Urothelium cell line (cell line): ENCODE data around the gene MAP3K12.
"Not testable (repeated sequence)": the region's sequence is repeated elsewhere in the genome, so short reads cannot be mapped to it uniquely, and the experiment has no call there.

Source experiments
- DNase-seq: peaks from one replicate; pipeline ENCODE4 v3.0.0; 2011; ENCODE audit warnings: low spot score, mixed read lengths
- FAIRE-seq: peaks from 2 replicates; lab custom pipeline; 2011; peaks lifted over from hg19 to GRCh38; lab: Jason Lieb, UNC

The MAP3K12 gene

GRCh38 chr12:53472056-53472582 is 27.1 kb downstream of the MAP3K12 start:
- FAIRE-seq (no peak), DNase-seq (no peak)

DNA sequence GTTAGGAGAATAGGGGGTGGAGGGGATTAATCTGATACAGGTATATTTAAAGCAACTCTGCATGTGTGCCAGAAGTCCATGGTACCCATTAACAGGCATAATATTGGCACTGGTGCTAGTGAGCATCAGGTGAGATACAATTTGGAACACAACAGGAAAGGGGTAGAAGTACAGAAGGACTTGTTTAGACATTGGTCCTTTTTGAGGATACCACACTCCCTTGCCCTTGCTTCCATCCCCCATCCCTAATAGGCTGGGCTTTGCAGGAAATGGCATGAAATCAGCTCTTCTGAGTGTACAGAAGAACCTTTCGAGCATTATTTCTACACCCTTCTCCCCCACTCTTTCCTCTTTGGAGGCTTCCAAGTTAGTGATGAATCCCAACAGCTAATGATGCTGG is 31.0 kb downstream of the MAP3K12 start:
- DNase-seq (no peak), FAIRE-seq (no peak)

DNA sequence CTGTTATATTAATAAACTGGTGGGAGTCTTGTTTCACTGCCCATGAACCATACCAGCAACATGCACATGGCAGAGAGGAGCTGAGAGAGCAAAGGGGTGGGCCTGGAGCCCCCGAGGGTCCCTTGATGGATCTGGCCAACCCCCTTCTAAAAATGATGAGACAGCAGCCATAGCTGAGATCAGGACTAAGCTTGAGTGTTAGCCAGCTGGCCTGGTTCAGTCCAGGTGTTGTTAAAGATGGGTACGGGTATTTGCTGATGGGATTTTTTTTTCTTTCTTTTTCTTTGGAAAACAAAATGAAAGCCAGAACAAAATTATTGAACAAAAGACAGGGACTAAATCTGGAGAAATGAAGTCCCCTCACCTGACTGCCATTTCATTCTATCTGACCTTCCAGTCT is 31.4 kb downstream of the MAP3K12 start:
- no peak for DNase-seq
- FAIRE-seq: no peak

GRCh38 chr12:53467082-53467481 is 32.2 kb downstream of the MAP3K12 start:
- DNase-seq (no peak), FAIRE-seq (no peak)

- no peak for DNase-seq
- no peak for FAIRE-seq
These were observed 32.6 kb downstream of the MAP3K12 start for GRCh38 chr12:53466640-53467039.

DNA sequence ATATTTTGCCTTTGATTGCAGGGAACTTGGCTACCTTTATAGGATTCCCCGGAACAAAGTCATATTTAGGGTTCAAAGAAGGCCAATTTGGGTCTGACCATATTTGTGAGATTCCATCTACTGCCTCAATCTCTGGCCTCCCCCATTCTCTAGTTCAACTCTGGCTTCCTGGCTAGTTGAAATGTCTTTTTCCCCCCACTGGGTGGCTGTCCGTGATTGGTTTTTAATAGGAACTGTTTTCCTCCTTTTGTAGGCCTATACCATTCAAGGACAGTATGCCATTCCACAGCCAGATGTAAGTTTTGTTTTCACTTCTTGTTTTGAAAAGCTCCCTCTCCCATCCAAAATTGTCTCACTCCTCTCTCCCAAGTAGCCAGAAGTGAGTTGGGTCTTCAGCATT is 33.6 kb downstream of the MAP3K12 start:
- no peak for DNase-seq

GRCh38 chr12:53464685-53465418 is 34.4 kb downstream of the MAP3K12 start:
- FAIRE-seq (no peak), DNase-seq (no peak)

More for the DNA sequence above, 33.6 kb downstream of the MAP3K12 start:
- no peak for FAIRE-seq

DNA sequence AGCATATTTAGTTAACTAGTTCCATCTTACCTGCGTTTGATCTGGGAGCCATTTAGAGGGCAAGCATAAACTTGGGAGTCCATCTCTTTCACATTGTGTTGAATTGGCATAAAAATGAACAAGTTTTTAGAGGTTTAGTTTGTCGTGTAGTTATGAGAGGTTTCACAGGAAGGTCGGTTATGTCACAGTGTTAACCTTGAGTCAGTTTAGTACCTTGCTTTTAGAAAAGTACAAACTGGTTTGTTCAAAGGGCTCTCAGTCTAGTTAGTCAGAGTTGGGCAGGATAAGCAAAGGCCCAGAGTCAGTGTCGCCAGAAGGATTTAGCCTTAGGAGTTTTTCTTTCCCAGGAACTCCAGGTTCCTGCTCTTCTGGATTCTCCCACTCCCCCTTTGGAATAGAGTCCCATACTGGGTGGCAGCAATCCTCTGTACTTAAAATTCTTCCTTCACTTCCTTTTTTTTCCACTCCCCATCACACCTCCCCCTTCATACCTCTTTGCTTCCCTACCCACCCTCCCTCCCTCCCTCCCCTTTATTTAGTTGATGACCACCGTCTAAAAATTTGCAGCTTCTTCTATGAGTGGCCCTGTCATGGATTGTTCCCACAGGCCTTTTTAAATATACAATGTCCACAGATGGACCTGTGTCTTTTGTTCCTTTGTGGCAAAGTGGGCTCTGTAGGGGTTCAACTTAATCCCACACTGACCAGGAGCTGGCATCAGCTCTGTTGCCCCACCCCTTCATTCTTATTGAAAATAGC is 35.3 kb downstream of the MAP3K12 start:
- no peak for FAIRE-seq
- no peak for DNase-seq

DNA sequence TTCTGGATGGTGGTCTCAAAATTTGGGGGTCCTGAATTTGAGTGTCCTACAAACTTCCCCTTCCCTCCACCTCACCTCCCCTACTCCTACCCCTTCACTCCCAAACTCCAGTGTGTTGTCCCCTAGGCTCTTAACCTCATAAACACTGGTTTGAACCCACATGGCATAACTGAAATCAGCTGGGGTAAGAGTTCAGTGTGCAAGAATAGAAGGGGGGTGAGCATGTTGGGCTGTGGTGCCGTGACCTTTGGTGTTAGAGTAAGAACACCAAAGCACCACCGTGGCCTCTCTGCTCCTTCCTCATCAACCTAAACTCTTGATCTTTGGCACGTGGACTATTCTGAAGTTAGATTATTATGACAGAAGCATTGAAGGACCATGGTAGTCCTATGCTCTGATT is 36.3 kb downstream of the MAP3K12 start:
- FAIRE-seq (no peak), DNase-seq (no peak)

DNA sequence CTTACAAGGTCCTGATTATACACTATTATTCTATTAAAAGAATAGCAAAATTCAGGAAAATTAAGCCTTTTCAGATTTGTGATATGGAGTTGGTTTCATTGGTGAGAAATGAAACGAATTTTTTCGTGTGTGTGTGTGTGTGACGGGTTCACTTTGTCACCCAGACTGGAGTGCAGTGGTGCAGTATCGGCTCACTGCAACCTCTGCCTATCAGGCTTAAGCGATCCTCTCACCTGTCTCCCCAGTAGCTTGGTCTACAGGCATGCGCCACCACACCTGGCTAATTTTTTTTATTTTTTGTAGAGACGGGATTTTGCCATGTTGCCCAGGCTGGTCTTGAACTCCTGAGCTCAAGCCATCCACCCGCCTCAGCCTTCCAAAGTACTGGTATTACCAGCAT is 37.7 kb downstream of the MAP3K12 start:
- FAIRE-seq (no peak), DNase-seq (no peak)

- no peak for FAIRE-seq
- DNase-seq: no peak
These were observed 38.2 kb downstream of the MAP3K12 start for GRCh38 chr12:53461059-53461458.

GRCh38 chr12:53459097-53459496 is 40.2 kb downstream of the MAP3K12 start:
- DNase-seq (no peak), FAIRE-seq (no peak)

DNA sequence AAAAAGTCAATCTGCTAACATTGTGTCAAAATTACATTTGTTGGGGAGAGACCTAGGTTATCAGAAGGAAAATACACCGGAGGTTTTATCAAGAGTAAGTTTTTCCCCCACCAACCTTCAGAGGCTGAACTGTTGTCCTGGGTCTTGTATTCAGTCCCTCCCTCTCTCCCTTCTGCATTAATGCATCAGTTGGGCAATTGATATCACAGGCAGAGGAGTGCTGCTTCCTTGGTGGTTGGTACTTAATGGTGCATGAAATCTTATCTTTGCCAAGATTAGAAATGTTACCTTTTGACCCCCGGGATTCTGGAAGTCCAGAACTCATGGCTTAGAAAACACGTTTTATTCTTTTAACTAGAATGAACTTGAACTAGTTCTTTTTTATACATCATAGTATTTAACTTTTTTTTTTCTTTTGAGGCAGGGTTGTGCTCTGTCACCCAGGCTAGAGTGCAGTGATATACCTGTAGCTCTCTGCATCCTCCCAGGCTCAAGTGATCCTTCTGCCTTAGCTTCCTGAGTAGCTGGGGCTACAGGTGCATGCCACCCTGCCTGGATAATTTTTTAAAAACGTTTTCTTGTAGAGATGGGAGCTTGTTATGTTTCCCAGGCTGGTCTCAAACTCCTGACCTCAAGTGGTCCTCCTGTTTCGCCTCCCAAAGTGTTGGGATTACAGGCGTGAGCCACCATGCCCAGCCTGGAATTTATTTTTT is 42.4 kb downstream of the MAP3K12 start:
- DNase-seq: no peak
- no peak for FAIRE-seq

DNA sequence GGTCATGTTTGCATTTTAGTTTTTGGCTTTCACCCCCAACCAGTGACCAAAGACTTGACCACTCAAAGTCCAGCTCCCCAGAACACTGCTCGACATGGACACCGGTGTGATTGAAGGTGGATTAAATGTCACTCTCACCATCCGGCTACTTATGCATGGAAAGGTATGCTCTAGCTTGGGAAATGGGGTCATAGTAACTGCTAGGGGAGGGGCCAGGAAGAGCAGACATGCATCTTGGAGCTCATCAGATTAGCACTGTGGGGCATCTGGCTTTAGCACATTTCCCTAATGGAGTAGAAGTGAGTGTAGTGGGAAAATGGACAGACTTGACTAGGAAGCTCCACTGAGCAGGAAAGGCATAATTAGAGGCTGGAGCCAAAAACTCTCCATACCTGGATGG is 44.6 kb downstream of the MAP3K12 start:
- no peak for DNase-seq
- FAIRE-seq: no peak

GRCh38 chr12:53453953-53454640 is 45.2 kb downstream of the MAP3K12 start:
- DNase-seq: no peak
- no peak for FAIRE-seq

GRCh38 chr12:53452159-53453077 is 46.8 kb downstream of the MAP3K12 start:
- peak; percentile 9 for FAIRE-seq
- peak; percentile 88 for DNase-seq

GRCh38 chr12:53451661-53452158 is 47.5 kb downstream of the MAP3K12 start, which contains the start of gene PCBP2:
PCBP2 (plus strand) TSS chr12:53452102; CDS start chr12:53454801, 2,699 bp downstream.
- peak; percentile 62 for FAIRE-seq
- DNase-seq: peak; percentile 98

DNA sequence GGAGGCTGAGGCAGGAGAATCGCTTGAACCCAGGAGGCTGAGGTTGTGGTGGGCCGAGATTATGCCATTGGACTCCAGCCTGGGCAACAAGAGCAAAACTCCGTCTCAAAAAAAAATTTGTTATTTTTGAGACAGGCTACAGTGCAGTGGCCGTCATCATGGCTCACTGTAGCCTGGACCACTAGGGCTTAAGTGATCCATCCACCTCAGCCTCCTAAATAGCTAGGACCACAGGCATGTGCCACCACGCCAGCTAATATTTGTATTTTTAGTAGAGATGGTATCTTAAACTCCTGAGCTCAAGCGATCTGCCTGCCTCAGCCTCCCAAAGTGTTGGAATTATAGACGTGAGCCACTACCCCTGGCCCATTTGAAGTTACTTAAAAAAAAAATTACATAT is 48.3 kb downstream of the MAP3K12 start:
- FAIRE-seq (no peak), DNase-seq (no peak)

DNA sequence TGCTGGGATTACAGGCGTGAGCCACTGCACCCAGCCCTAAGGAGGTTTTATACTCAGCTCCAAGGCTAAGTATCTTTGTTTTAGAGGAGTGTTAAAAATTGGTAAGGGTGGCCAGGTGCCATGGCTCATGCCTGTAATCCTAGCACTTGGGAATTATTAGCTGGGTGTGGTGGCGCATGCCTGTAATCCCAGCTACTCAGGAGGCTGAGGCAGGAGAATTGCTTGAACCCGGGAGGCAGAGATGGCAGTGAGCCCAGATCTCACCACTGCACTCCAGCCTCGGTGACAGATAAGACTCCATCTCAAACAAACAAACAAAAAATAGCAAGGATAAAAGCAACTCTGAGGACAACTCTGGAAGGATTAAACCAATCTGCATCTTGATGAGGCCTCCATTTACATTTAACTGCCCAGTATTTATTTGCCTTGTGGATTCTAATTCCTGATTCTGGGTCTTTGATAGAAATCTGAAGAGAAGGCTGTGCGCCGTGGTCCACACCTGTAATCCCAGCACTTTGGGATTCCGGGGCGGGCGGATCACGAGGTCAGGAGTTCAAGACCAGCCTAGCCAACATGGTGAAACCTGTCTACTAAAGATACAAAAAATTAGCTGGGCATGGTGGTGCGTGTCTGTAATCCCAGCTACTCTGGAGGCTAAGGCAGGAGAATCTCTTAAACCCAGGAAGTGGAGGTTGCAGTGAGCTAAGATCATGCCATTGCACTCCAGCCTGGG is 54.5 kb downstream of the MAP3K12 start:
- DNase-seq, FAIRE-seq: not testable (repeated sequence)
